ENCODE results near the gene GCSH. TPM values are rescaled to one million over a fixed set of nuclear protein-coding genes. Genes with fewer than 3 reads are reported as not detected.

GCSH gene
- total RNA-seq, 1 donor, result 18.1 TPM

GRCh38 chr16:81060576-81061306, 35.5 kb downstream of the GCSH start:
- Histone ChIP-seq H3K79me2 (ENCODE audit: insufficient read depth, low read length) (no peaks in the 10 kb centered on the region), H3K9me3 (ENCODE audit: low read depth, low read length) (no peaks in the 10 kb centered on the region), H3K36me3 (ENCODE audit: insufficient read depth, low read length) (no peaks in the 10 kb centered on the region), H3K27ac (ENCODE audit: low read depth, low read length) (no peak overlapping the region), H2AFZ (ENCODE audit: low read length) (no peak overlapping the region), H3K27me3 (ENCODE audit: insufficient read depth, low read length) (no peaks in the 10 kb centered on the region), H3K4me1 (ENCODE audit: insufficient read depth, low read length) (no peaks in the 10 kb centered on the region), H3K4me2 (ENCODE audit: insufficient read depth, low read length) (no peak overlapping the region), H4K20me1 (ENCODE audit: insufficient read depth, low read length) (no peaks in the 10 kb centered on the region), H3K4me3 (ENCODE audit: insufficient read depth, low read length) (no peak overlapping the region)
- DNase-seq (ENCODE audit: insufficient read length, low spot score, missing footprints), result no peak
- no peak for TF ChIP-seq CTCF (IDR thresholded peaks at IDR 0.05; ENCODE audit: extremely low read depth, low read depth, low read length)

- no peak overlapping the region for H2AFZ ChIP-seq (ENCODE audit: low read length)
- no peak overlapping the region for H3K27ac ChIP-seq (ENCODE audit: low read depth, low read length)
- no peaks in the 10 kb centered on the region for H3K36me3 ChIP-seq (ENCODE audit: insufficient read depth, low read length)
- no peak for TF ChIP-seq CTCF (IDR thresholded peaks at IDR 0.05; ENCODE audit: extremely low read depth, low read depth, low read length)
- DNase-seq (ENCODE audit: insufficient read length, low spot score, missing footprints), result no peak
- no peaks in the 10 kb centered on the region for H3K4me1 ChIP-seq (ENCODE audit: insufficient read depth, low read length)
- peaks cover 3% of the 10 kb centered on the region for H3K9me3 ChIP-seq (ENCODE audit: low read depth, low read length)
- no peaks in the 10 kb centered on the region for H3K79me2 ChIP-seq (ENCODE audit: insufficient read depth, low read length)
- no peak overlapping the region for H3K4me2 ChIP-seq (ENCODE audit: insufficient read depth, low read length)
- H3K27me3 ChIP-seq (ENCODE audit: insufficient read depth, low read length), result no peaks in the 10 kb centered on the region
- no peaks in the 10 kb centered on the region for H4K20me1 ChIP-seq (ENCODE audit: insufficient read depth, low read length)
- H3K4me3 ChIP-seq (ENCODE audit: insufficient read depth, low read length), result no peak overlapping the region
These were observed 42.4 kb downstream of the GCSH start for GRCh38 chr16:81053761-81054160.

- peaks cover 50% of the 10 kb centered on the region for H3K36me3 ChIP-seq (ENCODE audit: insufficient read depth, low read length)
These were observed 53.4 kb downstream of the GCSH start for GRCh38 chr16:81042821-81043220.

More at GRCh38 chr16:81042821-81043220, 53.4 kb downstream of the GCSH start:
- Histone ChIP-seq H3K27ac (ENCODE audit: low read depth, low read length) (no peak overlapping the region), H3K9me3 (ENCODE audit: low read depth, low read length) (no peaks in the 10 kb centered on the region), H3K4me2 (ENCODE audit: insufficient read depth, low read length) (no peak overlapping the region), H3K4me3 (ENCODE audit: insufficient read depth, low read length) (no peak overlapping the region), H4K20me1 (ENCODE audit: insufficient read depth, low read length) (peaks cover 12% of the 10 kb centered on the region), H2AFZ (ENCODE audit: low read length) (no peak overlapping the region), H3K79me2 (ENCODE audit: insufficient read depth, low read length) (peaks cover 29% of the 10 kb centered on the region), H3K27me3 (ENCODE audit: insufficient read depth, low read length) (no peaks in the 10 kb centered on the region), H3K4me1 (ENCODE audit: insufficient read depth, low read length) (no peaks in the 10 kb centered on the region)
- DNase-seq (ENCODE audit: insufficient read length, low spot score, missing footprints), result no peak
- TF ChIP-seq CTCF (IDR thresholded peaks at IDR 0.05; ENCODE audit: extremely low read depth, low read depth, low read length), result no peak
